Brain microvascular endothelial cell (primary cell): ENCODE results near the gene PHAF1.

Source experiments
- DNase-seq: peaks from one replicate; pipeline ENCODE4 v3.0.0-alpha.2; 2020
- H3K27ac ChIP-seq: fragments of 250-450 bp; sonication (Bioruptor Pico); 2 replicates; pipeline ENCODE4 v1.5.1; 2020; ENCODE audit warnings: mild to moderate bottlenecking, moderate library complexity
- H3K27me3 ChIP-seq: fragments of 250-450 bp; sonication (Bioruptor Pico); replicated peaks from 2 replicates; pipeline ENCODE4 v1.5.1; 2020; ENCODE audit warnings: mild to moderate bottlenecking
- H3K36me3 ChIP-seq: fragments of 250-450 bp; sonication (Bioruptor Pico); replicated peaks from 2 replicates; pipeline ENCODE4 v1.5.1; 2020; ENCODE audit warnings: mild to moderate bottlenecking
- H3K4me3 ChIP-seq: 2 replicates; pipeline ENCODE4 v1.5.1; 2011; ENCODE audit warnings: low read depth, mild to moderate bottlenecking, control low read depth, low read length, moderate library complexity
- in situ Hi-C: cut with HindIII; loops from 2 replicates; pipeline ENCODE4 v1.10.0; 2017; ENCODE audit warnings: low sequenced_read_pairs, low pct_ligation_motif_present
- TF ChIP-seq, protein P1 (sequence below): IDR thresholded peaks from 2 replicates; pipeline ENCODE4 v1.5.1; 2011; ENCODE audit warnings: low read depth, mild to moderate bottlenecking, moderate library complexity, low read length, control low read depth, inconsistent platforms; ENCODE audit errors: missing control alignments

PHAF1 gene

DNA sequence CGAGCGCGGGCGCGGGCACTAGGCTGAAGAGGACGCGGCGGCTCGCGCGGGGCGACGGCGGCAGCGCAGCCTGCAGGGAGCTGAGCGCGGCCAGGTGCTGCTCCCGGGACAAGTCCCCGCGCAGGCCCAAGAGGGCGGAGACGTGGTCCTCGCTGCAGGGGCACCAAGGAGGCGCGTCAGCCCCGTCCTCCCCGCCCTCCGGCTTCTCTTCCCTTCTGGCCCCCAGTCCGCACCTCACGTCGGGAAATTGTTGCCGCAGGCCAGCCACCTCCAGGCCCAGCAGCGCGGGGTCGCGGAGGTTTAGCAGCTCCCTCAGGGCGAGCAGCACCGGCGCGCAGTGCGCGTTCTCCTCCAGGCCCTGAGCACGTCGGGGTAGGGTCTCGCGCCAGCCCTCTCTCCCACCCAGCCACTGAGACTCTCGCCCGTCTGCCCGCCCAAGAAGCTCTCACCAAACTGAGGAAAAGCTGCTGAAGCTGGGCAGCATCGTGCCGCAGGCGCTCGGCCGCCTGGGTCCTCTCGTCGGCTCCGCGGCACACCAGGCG lies 74.8 kb downstream of the PHAF1 start:
- Histone ChIP-seq H3K4me3 (peak overlapping the region; percentile 73), H3K27me3 (no peaks in the 10 kb centered on the region), H3K36me3 (no peaks in the 10 kb centered on the region), H3K27ac (no peak overlapping the region)
- in situ Hi-C loops, result no loop called here
- no peak for DNase-seq
- TF ChIP-seq, protein P1, sequence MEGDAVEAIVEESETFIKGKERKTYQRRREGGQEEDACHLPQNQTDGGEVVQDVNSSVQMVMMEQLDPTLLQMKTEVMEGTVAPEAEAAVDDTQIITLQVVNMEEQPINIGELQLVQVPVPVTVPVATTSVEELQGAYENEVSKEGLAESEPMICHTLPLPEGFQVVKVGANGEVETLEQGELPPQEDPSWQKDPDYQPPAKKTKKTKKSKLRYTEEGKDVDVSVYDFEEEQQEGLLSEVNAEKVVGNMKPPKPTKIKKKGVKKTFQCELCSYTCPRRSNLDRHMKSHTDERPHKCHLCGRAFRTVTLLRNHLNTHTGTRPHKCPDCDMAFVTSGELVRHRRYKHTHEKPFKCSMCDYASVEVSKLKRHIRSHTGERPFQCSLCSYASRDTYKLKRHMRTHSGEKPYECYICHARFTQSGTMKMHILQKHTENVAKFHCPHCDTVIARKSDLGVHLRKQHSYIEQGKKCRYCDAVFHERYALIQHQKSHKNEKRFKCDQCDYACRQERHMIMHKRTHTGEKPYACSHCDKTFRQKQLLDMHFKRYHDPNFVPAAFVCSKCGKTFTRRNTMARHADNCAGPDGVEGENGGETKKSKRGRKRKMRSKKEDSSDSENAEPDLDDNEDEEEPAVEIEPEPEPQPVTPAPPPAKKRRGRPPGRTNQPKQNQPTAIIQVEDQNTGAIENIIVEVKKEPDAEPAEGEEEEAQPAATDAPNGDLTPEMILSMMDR, result no peak

DNA sequence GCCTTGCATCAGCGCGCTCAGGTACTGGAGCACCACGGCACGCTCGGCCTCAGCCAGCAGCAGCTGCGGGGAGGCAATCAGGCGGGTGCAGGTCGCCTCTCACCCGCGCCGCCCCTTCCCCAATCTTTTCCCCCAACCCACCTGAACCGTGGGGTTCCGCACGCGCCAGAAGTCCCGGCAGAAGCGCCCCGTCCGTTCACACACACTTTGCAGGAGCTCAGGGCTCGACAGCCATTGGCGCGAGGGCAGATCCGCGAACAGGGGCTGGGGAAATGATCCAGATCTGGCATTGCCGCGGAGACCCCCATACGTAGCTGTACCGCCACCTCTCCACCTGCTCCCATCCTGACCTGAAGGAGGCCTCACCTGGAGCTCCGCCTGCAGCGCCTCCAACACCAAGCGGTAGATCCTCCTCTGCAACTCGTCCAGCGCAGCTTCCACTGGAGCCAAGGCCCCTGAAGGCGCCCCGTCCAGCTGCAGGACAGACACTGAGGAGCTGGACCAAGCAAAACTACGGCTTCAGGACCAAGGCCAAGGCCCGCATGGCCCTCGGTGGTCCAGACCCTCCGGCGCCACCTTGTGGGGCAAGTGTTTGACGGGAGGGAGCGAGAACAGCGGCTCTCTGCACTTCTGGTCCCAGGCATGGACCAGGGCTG lies 75.4 kb downstream of the PHAF1 start:
- Histone ChIP-seq H3K4me3 (no peak overlapping the region), H3K27ac (no peak overlapping the region), H3K27me3 (no peaks in the 10 kb centered on the region), H3K36me3 (no peaks in the 10 kb centered on the region)
- TF ChIP-seq, protein P1, result peak; percentile 95
- DNase-seq, result peak; percentile 89
- in situ Hi-C loops, result no loop called here

DNA sequence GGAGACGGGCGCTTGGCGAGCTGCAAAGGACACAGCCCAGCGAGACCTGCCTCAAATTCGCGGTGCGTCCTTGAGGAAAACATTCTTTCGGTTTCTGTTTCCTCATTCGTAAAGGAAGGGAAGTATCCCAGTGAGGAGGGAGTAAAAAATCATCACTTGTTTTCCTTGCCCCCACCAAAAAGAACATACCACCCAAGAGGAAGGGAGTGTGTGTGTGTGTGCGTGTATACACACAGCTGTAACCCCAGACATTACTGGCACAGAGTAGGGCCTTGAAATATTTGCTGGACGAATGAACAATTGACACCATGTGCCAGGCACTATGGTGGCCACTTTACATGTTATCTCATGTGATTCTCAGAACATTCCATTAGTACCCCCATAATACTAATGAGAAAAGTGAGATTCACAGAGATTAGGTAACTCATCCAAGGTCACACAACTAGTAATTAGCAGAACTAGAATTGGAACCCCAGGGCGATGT lies 76.0 kb downstream of the PHAF1 start:
- no peak for DNase-seq
- in situ Hi-C loops, result no loop called here
- no peak overlapping the region for H3K27ac ChIP-seq
- no peaks in the 10 kb centered on the region for H3K27me3 ChIP-seq
- TF ChIP-seq, protein P1, result no peak
- H3K4me3 ChIP-seq, result no peak overlapping the region
- no peaks in the 10 kb centered on the region for H3K36me3 ChIP-seq

DNA sequence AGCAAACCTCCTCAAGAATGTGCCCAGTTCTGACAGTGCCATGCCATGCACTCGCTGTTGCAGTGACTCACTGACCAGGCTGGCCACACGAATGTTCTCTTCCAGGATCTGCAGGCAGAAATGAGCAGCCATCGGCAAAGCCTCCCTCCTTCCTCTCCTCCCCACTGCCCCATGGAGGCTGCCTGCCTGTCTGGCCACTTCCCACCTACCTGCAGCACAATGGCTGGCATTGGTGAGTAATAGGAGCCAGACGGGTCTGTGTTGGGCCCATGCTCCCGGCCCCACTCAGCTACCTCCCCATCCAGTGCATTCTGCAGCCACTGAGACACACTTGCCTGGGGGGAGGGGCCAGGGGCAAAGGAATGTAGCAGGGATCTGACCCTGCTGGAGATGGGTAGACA lies 76.8 kb downstream of the PHAF1 start:
- DNase-seq, result no peak
- TF ChIP-seq, protein P1, result no peak
- in situ Hi-C loops, result no loop called here
- Histone ChIP-seq H3K36me3 (no peaks in the 10 kb centered on the region), H3K4me3 (no peak overlapping the region), H3K27me3 (no peaks in the 10 kb centered on the region), H3K27ac (no peak overlapping the region)

DNA sequence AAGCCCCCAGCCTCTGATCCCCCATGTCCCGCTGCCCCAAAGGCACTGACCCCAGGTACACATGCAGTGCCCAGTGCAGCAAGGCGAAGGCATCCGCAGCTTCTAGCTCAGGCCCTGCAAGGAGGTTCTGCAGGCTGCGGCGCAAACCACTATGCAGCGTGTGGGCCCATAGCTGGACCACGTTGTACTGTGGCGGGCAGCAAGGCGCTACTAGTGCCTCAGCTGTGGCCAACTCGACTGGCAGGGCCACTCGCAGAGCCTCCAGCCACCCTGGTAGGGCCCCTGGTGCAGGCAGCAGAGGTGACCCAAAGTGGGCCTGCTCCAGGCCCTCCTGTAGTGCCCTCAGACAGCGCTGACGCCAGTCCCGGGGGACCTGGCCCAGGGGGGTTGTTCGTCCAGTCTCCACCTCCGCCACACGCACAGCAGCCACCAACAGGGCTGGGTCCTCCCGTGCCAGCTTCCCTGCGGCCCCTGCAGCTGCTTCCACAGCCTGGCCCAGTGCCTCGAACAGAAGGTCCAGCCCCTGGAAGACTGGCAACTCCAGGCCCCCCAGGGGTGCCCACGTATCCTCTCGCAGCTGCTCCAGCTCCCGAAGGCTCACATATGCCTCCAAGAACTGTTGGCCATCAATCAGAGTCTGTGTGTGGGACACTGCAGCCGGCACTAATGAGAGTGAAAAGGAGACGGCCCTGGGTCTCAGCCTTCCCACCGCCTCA lies 77.6 kb downstream of the PHAF1 start:
- TF ChIP-seq, protein P1, result no peak
- Histone ChIP-seq H3K27ac (no peak overlapping the region), H3K27me3 (no peaks in the 10 kb centered on the region), H3K4me3 (no peak overlapping the region), H3K36me3 (no peaks in the 10 kb centered on the region)
- DNase-seq, result no peak
- in situ Hi-C loops, result no loop called here
